ENCODE data around the gene ZDHHC12.
"Not testable (repeated sequence)": the region's sequence is repeated elsewhere in the genome, so short reads cannot be mapped to it uniquely, and the experiment has no call there.

Gene ZDHHC12

DNA sequence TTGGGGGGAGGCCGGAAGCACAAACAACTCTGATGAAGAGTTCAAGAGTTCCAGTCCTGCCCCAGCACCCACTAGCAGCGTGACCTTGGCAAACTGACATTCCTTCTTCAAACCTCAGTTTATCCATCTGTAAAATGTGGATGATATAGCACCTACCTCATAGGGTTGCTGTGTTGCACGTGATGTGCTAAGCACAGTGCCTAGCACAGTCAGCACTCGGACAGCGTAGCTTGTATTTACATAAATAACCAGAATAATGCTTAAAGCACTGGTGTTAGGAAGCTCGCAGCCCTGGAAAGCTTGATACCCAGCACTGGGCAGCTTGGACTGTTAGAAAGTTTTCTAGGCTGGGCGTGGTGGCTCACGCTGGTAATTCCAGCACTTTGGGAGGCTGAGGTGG, 16.5 kb downstream of the ZDHHC12 start:
- no peak for DNase-seq (ENCODE audit: low read depth)

DNA sequence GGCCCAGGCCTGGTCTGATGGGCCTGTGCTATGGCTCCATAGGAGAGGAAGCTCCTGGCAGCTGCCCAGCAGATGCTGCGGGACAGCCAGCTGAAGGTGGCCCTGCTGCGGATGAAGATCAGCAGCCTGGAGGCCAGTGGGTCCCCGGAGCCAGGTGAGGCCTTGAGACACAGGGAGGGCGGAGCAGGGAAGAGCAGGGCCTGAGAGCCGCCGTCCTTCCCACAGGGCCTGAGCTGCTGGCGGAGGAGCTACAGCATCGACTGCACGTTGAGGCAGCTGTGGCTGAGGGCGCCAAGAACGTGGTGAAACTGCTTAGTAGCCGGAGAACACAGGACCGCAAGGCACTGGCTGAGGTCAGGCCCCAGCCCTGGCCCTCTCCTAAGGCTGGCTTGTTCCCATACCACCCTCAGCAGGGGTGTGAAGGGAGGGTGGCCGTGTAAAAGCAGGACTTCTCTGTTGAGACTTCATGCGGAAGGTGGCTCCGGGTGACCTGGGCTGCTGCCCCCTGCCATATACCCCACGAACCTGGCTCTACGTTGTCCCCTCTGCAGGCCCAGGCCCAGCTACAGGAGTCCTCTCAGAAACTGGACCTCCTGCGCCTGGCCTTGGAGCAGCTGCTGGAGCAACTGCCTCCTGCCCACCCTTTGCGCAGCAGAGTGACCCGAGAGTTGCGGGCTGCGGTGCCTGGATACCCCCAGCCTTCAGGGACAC, 17.1 kb downstream of the ZDHHC12 start:
- no peak for DNase-seq (ENCODE audit: low read depth)

DNA sequence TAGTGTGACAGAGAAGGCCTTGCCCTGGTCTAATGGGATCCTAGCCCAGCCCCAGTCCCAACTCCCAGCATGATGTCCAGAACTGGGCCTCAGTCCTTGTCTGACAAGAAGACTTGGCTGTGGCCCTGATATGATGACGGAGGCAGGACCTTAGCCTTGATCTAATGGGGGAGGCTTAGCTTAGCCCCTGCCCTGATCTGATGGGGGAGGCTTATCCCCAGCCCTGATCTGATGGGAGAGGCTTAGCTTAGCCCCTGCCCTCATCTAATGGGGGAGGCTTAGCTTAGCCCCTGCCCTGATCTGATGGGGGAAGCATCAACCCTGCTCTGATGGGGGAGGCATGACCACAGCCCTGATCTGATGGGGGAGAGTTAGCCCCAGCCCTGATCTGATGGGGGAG, 17.9 kb downstream of the ZDHHC12 start:
- DNase-seq (ENCODE audit: low read depth), result no peak

DNA sequence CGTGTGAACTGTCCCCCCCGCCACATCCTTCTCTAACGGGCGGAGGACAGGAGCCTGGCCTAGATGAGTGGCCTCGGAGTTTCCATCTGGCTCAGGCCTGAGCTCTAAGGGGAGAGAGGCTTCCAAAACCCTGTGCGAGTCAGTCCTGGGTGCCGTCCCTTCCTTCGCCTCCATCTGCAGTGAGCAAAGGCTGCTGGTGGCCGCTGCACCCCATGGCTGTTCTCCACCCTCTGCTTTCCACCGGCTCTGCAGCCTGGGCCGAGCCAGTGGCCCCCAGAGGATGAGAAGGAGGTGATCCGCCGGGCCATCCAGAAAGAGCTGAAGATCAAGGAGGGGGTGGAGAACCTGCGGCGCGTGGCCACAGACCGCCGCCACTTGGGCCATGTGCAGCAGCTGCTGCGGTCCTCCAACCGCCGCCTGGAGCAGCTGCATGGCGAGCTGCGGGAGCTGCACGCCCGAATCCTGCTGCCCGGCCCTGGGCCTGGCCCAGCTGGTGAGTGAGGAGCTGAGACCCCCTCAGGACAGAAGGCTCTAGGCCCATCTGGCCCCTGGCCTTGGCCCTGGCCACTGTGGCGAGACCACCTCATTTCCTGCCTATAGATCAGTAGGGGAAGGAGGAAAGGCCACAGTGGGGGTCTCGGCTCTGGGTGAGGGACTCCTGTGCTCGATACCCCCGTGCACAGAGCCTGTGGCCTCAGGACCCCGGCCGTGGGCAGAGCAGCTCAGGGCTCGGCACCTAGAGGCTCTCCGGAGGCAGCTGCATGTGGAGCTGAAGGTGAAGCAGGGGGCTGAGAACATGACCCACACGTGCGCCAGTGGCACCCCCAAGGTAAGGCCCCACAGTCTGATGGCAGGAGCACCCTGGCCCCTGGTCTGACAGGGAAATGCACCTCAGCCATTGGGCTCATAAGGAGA, 18.6 kb downstream of the ZDHHC12 start:
- no peak for DNase-seq (ENCODE audit: low read depth)

DNA sequence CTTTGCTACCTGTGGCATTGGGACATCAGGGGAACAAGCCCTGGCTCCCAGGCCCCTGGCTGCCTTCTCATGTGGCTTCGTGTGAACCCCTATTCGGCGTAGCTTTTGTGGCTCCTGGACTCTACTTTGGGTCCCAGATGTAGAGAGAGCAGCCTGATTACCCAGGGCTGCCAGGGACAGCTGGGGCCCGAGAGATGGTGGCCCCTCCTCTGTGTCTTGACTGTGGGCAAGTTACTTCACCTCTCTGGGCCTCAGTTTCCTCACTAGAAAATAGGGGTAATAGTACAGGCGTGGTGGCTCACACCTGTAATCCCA, 19.6 kb downstream of the ZDHHC12 start:
- no peak for DNase-seq (ENCODE audit: low read depth)

DNA sequence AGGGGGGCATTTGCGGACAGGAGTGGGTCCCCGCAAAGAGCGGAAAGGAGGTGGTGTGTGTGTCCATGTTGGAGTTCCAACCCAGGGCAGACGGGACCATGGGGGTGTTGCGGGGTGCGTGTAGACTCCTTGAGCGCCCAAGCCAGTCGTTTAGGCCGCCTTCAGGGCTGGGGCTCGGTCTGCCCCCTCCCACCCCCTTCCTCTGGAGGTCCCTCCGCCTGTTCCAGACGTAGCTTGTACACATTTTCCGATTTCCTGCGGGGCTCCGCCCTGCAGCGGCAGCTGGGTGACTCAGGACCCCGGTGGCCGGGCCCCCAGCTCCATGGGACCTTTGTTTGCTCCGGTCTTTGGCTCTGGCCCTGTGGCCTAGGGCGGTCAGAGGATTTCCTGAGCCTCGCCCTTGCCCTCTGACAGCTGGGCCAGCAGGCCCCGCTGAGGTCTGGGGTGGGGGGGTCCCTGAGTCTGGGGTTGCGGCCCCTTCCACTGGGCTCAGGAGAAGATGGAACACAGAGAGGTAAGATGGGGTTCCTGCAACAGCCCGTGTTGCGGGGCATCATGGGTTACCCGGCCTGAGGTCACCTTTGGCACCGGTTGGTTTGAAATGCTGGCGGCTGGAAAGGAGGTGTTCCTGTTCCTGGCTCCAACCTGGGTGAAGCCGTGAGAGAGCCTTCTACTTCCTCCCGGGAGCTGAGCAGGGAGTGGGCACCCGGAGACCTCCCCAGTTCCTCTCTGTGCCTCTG, 20.1 kb downstream of the ZDHHC12 start:
- DNase-seq (ENCODE audit: low read depth), result no peak

DNA sequence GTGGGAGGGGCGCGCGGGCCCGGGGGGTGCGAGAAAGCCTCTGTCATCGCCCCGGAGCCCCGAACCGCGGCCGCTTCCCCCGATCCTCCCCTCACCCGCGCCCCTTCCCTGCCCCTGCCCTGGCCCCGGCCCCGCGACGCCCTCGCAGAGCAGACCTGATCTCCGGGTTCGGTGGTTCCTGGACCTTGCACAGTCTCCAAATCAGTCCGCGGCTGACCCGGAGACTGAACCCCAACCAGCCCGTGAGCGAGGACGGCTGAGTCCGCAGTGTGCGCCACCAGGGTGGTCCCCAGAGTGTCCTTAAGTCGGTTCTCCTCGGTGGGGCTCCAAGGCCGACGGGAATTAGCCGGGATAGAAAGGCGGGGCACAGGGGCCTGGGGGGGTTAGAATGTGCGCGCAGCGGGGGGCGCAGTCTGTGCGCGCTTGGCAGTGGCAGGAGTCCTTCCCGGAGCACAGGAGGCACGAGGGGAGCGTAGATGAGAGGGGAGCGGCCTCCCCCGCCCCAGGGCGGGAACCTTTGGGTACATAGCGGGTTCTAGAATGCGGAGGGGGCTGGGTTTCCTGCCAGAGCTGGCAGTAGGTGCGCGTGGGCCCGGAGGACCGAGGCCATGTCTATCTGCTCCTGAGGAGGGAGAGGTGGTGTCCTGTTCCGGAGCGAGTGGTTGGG, 20.8 kb downstream of the ZDHHC12 start:
- no peak for DNase-seq (ENCODE audit: low read depth)

DNA sequence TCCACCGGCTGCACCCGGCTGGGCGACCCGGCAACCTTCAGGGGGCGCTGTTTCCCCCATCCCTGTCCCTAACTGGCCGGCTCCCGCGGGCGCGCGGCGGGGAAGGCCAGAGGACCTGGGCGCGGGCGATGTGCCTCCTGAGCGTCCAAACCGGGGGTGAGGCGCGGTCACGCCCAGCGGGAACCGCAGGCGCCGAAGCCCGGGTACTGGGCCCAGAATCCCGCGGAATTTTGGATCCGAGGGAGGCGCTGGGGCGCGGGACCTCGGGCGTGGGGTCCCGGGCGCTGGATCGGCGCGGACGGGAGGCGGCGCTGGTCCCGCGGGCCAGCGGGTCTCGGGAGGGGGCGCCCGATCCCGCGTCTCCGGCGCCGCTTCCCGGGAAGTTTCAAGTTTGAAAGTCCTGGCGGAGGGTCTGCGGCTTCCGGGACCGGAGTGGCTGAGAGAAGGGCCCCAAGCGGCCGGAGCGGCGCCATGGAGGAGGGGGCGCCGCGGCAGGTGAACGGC, 21.4 kb downstream of the ZDHHC12 start, which contains the start of gene PKN3:
Gene PKN3, plus strand, starts transcription at position 59 of the 504 bp plus-strand sequence. Its CDS starts 413 bp downstream, at position 472.
- DNase-seq (ENCODE audit: low read depth), result no peak

DNA sequence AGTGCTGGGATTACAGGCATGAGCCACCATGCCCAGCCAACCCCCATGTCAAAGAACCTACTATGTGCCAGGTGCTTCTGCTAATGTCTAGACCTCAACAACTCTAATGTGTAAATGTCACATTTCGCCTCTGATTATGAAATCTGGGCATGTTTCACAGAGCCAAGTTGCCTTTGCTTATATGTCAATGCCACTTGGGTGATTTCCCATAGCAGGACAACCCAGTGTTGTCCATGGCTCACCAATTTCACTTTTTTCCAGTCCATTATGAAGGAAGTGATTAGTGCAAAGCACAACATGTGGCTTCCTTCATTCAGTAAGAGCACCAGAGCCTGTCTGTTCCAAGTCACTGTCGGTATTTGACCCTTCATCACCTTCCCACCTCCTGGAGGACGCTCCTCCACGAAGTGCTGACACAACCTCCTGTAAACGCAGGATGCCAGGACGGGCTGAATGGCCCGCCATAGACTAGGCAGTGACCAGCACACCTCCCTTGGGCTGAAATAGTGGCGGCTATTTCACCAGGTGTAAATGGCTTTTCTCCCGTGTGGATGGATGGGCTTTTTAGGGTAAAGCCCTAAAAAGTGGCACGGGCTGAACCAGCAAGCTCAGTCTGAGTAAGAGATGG, 22.6 kb downstream of the ZDHHC12 start:
- no peak for DNase-seq (ENCODE audit: low read depth)

DNA sequence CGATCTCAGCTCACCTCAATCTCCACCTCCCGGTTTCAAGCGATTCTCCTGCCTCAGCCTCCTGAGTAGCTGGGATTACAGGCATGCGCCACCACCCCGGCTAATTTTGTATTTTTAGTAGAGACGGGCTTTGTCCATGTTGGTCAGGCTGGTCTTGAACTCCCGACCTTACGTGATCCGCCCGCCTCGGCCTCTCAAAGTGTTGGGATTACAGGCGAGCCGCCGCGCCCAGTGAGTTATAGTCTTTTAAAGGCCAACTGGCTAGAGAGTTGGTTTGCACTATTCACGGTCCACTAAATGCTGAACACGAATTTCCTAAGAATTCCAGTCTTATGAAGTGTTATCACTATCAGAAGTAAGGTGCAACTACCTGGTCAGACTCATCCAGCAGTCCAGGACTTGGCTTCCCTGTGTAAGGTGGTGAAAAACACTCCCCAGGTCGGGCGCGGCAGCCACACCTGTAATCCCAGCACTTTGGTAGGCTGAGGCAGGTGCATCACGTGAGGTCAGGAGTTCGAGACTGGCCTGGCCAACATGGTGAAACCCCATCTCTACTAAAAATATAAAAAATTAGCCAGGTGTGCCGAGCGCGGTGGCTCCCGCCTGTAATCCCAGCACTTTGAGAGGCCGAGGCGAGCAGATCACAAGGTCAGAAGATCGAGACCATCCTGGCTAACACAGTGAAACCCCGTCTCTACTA, 24.7 kb downstream of the ZDHHC12 start:
- DNase-seq (ENCODE audit: low read depth), result not testable (repeated sequence)

DNA sequence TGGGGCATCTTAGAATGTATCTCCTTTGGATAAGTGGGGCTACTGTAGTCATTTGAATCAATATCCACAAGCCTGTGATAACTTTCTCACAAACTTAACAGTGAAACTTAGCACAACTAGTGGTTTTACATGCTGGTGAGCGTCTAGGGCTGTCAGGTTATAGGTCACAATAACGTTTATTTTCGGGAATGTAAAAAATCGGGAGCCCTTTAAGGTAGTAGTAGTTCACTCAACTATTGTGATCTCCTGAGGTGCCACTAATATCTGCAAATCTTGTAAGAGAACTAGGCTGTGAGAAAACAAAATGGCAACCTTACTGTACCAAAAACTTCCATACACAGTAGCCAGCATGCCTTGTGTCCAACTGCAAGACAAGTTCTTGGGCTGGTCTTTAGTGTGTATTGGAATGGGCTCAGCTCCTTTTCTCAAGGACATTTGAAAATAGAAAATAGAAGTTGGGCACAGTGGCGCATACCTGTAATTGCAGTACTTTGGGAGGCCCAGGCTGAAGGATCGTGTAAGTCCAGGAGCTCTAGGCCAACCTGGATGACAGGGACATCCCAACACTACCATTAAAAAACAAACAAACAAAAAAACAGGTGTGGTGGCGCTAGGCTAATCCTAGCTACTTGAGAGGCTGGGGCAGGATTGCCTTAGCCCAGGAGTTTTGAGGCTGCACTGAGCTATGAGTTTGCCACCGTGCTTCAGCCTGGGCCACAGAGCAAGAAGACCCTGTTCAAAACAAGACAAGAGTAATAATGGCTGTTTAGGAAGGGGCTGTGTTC, 26.8 kb downstream of the ZDHHC12 start:
- DNase-seq (ENCODE audit: low read depth), result no peak

DNA sequence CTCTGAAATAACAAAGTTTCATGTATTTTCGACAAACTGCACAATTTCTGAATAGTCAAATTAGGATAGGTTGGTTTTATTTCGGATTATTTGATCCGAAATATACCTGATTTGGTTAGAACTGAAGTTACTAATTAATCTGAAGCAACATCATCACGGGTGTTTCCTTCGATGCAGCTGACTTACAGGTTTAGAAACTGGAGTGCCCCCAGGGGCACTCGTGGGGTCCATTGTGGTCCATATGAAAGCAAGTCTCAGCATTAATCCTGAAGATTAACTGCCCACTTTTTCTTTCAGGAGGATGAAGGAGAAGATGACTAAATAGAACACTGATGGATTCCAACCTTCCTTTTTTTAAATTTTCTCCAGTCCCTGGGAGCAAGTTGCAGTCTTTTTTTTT, 29.6 kb downstream of the ZDHHC12 start:
- DNase-seq (ENCODE audit: low read depth), result no peak

DNA sequence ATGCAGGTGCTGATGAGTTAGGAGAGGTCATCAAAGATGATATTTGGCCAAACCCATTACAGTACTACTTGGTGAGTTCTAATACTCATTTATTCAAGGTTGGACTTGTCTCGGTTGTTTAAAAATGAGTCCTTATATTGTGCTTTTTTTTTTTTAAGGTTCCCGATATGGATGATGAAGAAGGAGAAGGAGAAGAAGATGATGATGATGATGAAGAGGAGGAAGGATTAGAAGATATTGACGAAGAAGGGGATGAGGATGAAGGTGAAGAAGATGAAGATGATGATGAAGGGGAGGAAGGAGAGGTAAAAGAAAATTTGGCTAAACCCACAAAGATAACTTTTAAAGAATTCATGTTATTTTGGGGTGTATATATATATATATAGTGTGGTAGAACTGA, 30.2 kb downstream of the ZDHHC12 start:
- DNase-seq (ENCODE audit: low read depth), result not testable (repeated sequence)

DNA sequence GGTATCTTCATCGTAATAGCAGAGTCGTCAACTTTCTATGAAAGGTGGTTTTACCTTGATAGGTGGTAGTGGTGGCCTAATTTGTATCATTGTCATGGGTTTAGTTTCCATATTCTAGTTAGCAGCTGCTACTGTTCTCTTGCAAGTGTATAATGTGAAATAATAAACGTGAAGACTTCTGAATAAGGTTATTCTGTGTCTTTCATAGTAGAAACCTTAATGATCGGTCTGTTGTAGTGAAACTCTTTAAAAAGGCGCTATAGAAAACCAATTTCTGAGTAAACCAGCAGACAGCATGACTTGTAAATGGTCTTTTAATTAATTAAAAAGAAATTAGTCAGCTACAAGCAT, 33.3 kb downstream of the ZDHHC12 start:
- no peak for DNase-seq (ENCODE audit: low read depth)

DNA sequence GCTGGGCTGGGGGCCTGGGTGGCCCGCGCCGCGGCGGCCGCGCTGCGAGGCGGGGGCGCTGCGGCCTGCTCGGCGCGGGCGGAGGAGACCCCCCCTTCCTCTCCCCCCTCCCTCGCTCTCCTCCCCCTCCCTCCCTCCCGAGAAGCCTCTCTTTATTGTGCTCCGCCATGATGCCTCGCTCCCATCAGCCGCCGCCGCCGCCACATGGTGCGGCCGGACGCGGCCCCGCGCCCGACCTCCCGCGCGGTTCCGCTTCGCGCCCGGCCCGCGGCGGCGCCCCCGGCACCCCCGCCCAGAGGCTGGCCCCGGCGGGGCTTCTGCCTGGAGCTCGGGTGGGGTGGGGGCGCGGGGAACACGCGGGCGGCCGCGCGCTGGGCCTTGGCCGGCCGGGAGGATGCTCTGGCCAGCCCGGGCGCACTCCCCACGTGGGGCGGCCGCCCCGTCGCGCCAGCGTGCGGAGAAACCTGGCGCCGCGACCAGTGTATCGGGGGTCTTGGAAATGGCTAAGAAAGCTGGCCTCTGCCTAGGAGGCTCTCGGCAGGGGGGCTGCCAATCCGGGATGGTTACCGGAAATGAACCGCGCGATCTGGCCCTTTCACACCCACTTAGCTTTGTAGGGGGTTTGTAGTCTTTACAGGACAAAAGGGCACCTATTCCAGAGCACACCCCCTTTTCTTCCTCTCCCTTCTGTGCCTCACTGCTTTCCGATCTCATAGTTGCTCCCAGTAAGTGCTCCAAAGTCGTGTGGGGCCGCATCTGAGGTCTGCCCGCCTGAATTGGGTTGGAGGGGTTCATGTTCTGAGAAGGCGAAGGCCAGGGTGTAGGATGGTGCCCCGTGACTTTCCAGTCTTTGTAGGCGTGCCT, 33.9 kb downstream of the ZDHHC12 start:
- DNase-seq (ENCODE audit: low read depth), result no peak

DNA sequence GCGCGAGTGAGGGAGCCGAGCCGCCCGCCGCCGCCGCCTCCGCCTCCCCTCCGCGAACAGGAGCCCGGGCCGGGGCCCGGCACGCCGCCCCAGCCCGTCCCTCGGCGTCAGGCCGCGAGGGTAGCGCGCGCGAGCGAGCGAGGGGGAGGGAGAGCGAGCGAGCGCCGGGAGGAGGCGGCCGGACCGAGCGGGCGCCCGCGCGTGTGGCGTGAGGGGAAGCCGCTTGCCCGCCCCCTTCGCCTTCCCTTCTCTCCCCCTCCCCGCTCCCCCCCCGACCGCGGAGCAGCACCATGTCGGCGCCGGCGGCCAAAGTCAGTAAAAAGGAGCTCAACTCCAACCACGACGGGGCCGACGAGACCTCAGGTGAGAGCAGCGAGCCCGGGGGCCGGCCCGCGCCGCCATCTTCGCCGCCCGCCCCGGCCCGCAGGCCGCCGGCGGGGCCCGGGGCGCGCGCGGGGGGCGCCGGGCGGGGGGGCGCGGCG, 34.6 kb downstream of the ZDHHC12 start:
- no peak for DNase-seq (ENCODE audit: low read depth)

DNA sequence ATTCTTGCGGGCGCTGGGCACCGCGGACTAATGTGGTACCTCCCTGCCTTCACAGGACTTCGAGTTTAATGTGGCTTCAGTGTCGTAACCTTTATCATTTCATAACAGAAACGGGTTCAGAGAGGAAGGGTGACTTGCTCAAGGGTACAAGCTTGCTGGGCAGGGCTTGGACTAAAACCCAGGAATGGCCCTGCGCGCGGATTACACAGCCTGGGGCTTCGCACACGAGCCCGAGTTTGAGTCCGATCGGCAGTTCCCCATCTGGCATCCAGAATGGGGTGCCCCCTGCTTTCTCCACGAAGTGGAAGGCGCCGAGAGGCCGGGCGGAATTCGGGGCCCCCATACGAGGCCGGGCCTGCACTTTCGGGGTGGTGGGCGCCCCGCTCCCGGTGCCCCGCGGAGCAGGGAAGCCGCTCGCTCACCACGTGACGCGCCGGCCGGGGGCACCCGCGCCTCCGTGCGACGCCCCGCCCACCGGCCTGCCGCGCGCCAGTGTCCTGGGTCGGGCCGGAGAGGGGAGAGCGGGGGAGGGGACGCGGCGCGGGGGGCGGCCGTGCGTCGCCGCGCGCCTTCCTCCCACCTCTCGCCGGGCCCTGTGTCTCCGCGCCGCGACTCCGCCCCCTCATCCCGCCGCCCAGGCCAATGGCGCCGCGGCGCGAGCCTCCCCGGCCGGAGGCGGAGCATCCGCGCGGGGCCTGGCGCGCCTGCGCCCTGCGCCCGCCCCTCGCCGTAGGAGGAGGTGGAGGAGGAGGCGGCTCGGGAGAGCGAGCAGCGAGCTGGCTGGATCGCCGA, 35.2 kb downstream of the ZDHHC12 start, which contains the start of gene SET:
Gene SET, plus strand, starts transcription at position 722 of the 792 bp plus-strand sequence. CDS start 361 bp downstream, outside the sequence.
- no peak for DNase-seq (ENCODE audit: low read depth)

DNA sequence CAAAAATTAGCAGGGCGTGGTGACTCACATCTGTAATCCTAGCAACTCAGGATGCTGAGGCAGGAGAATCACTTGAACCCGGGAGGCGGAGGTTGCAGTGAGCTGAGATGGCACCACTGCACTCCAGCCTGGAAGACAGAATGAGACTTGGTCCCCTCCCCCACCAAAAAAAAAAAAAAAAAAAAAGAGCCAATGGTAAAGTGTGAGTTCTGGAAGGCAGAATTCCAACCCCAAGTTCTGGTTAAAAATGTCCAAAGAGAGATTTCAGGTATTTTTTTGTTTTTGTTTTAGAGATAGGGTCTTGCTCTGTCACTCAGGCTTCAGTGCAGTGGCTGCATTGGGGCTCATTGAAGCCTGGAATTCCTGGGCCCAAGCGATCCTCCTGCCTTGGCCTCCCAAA, 36.5 kb downstream of the ZDHHC12 start:
- DNase-seq (ENCODE audit: low read depth), result no peak
